CD14-positive monocyte (primary cell): Measurements from ENCODE around the gene SRSF7. TPM values are rescaled to one million over a fixed set of nuclear protein-coding genes. Genes with fewer than 3 reads are reported as not detected.
A peak's percentile ranks its signal among the peaks of the same experiment; 100 is the strongest.

Experiments used
- DNase-seq, 3 donors: peaks; one replicate each; pipeline ENCODE4 v3.0.0-alpha.2; 2011 to 2022
- H2AFZ ChIP-seq: 2 replicates; pipeline ENCODE4 v1.6.0; 2012; ENCODE audit warnings: mild to moderate bottlenecking, low read depth, low read length, inconsistent platforms; ENCODE audit not compliant: insufficient read depth, poor library complexity, severe bottlenecking
- H3K27ac ChIP-seq, 2 donors: 1 replicate in 1 of 2; 2 replicates in 1 of 2; pipeline ENCODE4 v1.5.1; 2012 to 2013; ENCODE audit warnings: low read length in 2 of 2, control low read depth in 1 of 2, inconsistent platforms in 1 of 2, low read depth in 1 of 2, mild to moderate bottlenecking in 1 of 2
- H3K27me3 ChIP-seq, 2 donors: one replicate each; pipeline versions ENCODE4 v1.6.0 to v1.6.1; 2011 to 2013; ENCODE audit warnings: low read length in 2 of 2; ENCODE audit not compliant: control insufficient read depth in 2 of 2, insufficient read depth in 2 of 2
- H3K36me3 ChIP-seq, 2 donors: replicated peaks in 1 of 2; 1 replicate in 1 of 2; 2 replicates in 1 of 2; pipeline versions ENCODE4 v1.5.1 to v1.6.1; 2012 to 2013; ENCODE audit warnings: low read length in 2 of 2, control low read depth in 1 of 2, inconsistent platforms in 1 of 2, mild to moderate bottlenecking in 1 of 2; ENCODE audit not compliant: insufficient read depth in 2 of 2, control insufficient read depth in 1 of 2
- H3K4me1 ChIP-seq, 2 donors: 1 replicate in 1 of 2; 2 replicates in 1 of 2; pipeline versions ENCODE4 v1.5.1 to v1.6.1; 2012 to 2013; ENCODE audit warnings: low read length in 2 of 2, control low read depth in 1 of 2, inconsistent platforms in 1 of 2, mild to moderate bottlenecking in 1 of 2, moderate library complexity in 1 of 2; ENCODE audit not compliant: insufficient read depth in 2 of 2, control insufficient read depth in 1 of 2
- H3K4me2 ChIP-seq: replicated peaks from 2 replicates; pipeline ENCODE3; 2012; ENCODE audit warnings: low read length, moderate library complexity, mild to moderate bottlenecking; ENCODE audit not compliant: poor library complexity, severe bottlenecking; ENCODE audit errors: extremely low read depth
- H3K4me3 ChIP-seq, 3 experiments: fragments of 200-600 bp in 1 of 3; sonication (generic) in 1 of 3; replicated peaks in 1 of 3; 1 replicate in 2 of 3; 2 replicates in 1 of 3; pipeline ENCODE4 v1.5.1; 2011 to 2013; ENCODE audit warnings: low read length in 3 of 3, mild to moderate bottlenecking in 3 of 3, control low read depth in 2 of 3, low read depth in 2 of 3, inconsistent platforms in 1 of 3, moderate library complexity in 1 of 3
- H3K79me2 ChIP-seq: 2 replicates; pipeline ENCODE4 v1.6.0; 2012; ENCODE audit warnings: mild to moderate bottlenecking, control low read depth, inconsistent platforms, low read length, moderate library complexity; ENCODE audit not compliant: insufficient read depth
- H3K9ac ChIP-seq: 2 replicates; pipeline ENCODE4 v1.6.0; 2017; ENCODE audit warnings: low read length, mild to moderate bottlenecking; ENCODE audit not compliant: insufficient read depth, poor library complexity, severe bottlenecking
- H3K9me3 ChIP-seq, 2 donors: replicated peaks in 1 of 2; 1 replicate in 1 of 2; 2 replicates in 1 of 2; pipeline versions ENCODE4 v1.5.1 to v1.6.1; 2012 to 2013; ENCODE audit warnings: low read length in 2 of 2, control low read depth in 1 of 2; ENCODE audit not compliant: control insufficient read depth in 1 of 2, insufficient read depth in 1 of 2
- H4K20me1 ChIP-seq: 2 replicates; pipeline ENCODE4 v1.6.0; 2012; ENCODE audit warnings: mild to moderate bottlenecking, low read length, control low read depth, moderate library complexity; ENCODE audit not compliant: insufficient read depth
- H3K27ac Mint-ChIP-seq, 7 donors: one replicate each; pipeline ENCODE4 v1.8.0; 2020; ENCODE audit warnings: mild to moderate bottlenecking in 7 of 7, mixed read lengths in 7 of 7, moderate library complexity in 6 of 7, inconsistent platforms in 2 of 7
- H3K27me3 Mint-ChIP-seq, 3 donors: one replicate each; pipeline ENCODE4 v1.8.0; 2021 to 2022; ENCODE audit warnings: low read depth in 3 of 3, mild to moderate bottlenecking in 3 of 3, mixed read lengths in 3 of 3, moderate library complexity in 3 of 3, inconsistent platforms in 1 of 3
- H3K36me3 Mint-ChIP-seq, 2 donors: one replicate each; pipeline ENCODE4 v1.8.0; 2020; ENCODE audit warnings: mixed read lengths in 2 of 2, inconsistent platforms in 1 of 2, mild to moderate bottlenecking in 1 of 2
- H3K4me1 Mint-ChIP-seq: one replicate; pipeline ENCODE4 v1.8.0; 2020; ENCODE audit warnings: mild to moderate bottlenecking, mixed read lengths
- H3K4me3 Mint-ChIP-seq, 2 donors: one replicate each; pipeline ENCODE4 v1.8.0; 2020; ENCODE audit warnings: mild to moderate bottlenecking in 2 of 2, mixed read lengths in 2 of 2, moderate library complexity in 1 of 2
- H3K9me3 Mint-ChIP-seq, 7 donors: one replicate each; pipeline ENCODE4 v1.8.0; 2020 to 2022; ENCODE audit warnings: mixed read lengths in 7 of 7, mild to moderate bottlenecking in 6 of 7, moderate library complexity in 6 of 7, inconsistent platforms in 2 of 7
- CTCF ChIP-seq: fragments of 200-600 bp; IDR thresholded peaks from one replicate; pipeline ENCODE4 v1.8.0; 2022; ENCODE audit warnings: antibody characterized with exemption, mild to moderate bottlenecking
- WGBS: methylation state at CpG from one replicate; pipeline ENCODE4 v1.1.5; 2013; ENCODE audit warnings: missing lambda C conversion rate; ENCODE audit not compliant: insufficient coverage; 5-methylcytosine and 5-hydroxymethylcytosine counted together
- intact Hi-C, 2 donors: fragments of 100-400 bp; cut with micrococcal nuclease; formaldehyde crosslinking; loops; one replicate each; pipeline versions ENCODE4 v1.15.0 to v1.15.1; 2023
- polyA plus RNA-seq, 3 donors: library from polyadenylated mRNA; depleted of rRNA in 1 of 3; unstranded in 2 of 3; stranded (reverse) in 1 of 3; fragments of 300-500 nt in 2 of 3; fragments of >200 nt in 1 of 3; fragmentation: Illumina TruSeq in 2 of 3; gene quantifications; 1 replicate in 2 of 3; 2 replicates in 1 of 3; pipeline ENCODE4 v1.2.3, GENCODE V29; 2012 to 2021

Gene SRSF7
- polyA plus RNA-seq, 3 donors: 226 to 299 (median 246) TPM

- no peak overlapping the region for H3K9ac ChIP-seq
- H3K9me3 Mint-ChIP-seq: peaks cover 0 to 3% (median 0%) of the 10 kb centered on the region in 7 donors
- H3K27ac ChIP-seq: no peak overlapping the region
- H3K36me3 ChIP-seq: peaks cover 0 to 6% of the 10 kb centered on the region in 2 donors
- no peak overlapping the region for H3K4me3 Mint-ChIP-seq
- no peak for TF ChIP-seq CTCF
- DNase-seq: no peak
- no peaks in the 10 kb centered on the region for H3K9me3 ChIP-seq
- no peak overlapping the region for H3K4me3 ChIP-seq
- H3K4me2 ChIP-seq: no peak overlapping the region
- H4K20me1 ChIP-seq: no peaks in the 10 kb centered on the region
- H3K79me2 ChIP-seq: no peaks in the 10 kb centered on the region
- H2AFZ ChIP-seq: no peak overlapping the region
- H3K4me1 ChIP-seq: peaks cover 17% of the 10 kb centered on the region in 2 donors
- peaks cover 0 to 3% (median 3%) of the 10 kb centered on the region in 3 donors for H3K27me3 Mint-ChIP-seq
- H3K36me3 Mint-ChIP-seq: peaks cover 12 to 16% of the 10 kb centered on the region in 2 donors
- peaks cover 19% of the 10 kb centered on the region for H3K4me1 Mint-ChIP-seq
- H3K27me3 ChIP-seq: no peaks in the 10 kb centered on the region
- H3K27ac Mint-ChIP-seq: peak overlapping the region in 1 of 7 donors; percentile 54
- WGBS: 56% methylated on average over 3 of the region's 3 CpGs
- intact Hi-C loops: no loop called here
These were observed 37.8 kb downstream of the SRSF7 start for GRCh38 chr2:38713338-38713737.

- peaks cover 0 to 3% (median 0%) of the 10 kb centered on the region in 7 donors for H3K9me3 Mint-ChIP-seq
- peaks cover 19% of the 10 kb centered on the region for H3K4me1 Mint-ChIP-seq
- no peak for DNase-seq
- H3K27me3 ChIP-seq: no peaks in the 10 kb centered on the region
- H3K4me2 ChIP-seq: no peak overlapping the region
- no peak overlapping the region for H3K27ac Mint-ChIP-seq
- peaks cover 0 to 6% of the 10 kb centered on the region in 2 donors for H3K36me3 ChIP-seq
- H2AFZ ChIP-seq: no peak overlapping the region
- H3K4me3 Mint-ChIP-seq: no peak overlapping the region
- no peaks in the 10 kb centered on the region for H3K79me2 ChIP-seq
- H3K27ac ChIP-seq: no peak overlapping the region
- H3K4me1 ChIP-seq: peaks cover 17% of the 10 kb centered on the region in 2 donors
- no peak overlapping the region for H3K4me3 ChIP-seq
- no peaks in the 10 kb centered on the region for H3K9me3 ChIP-seq
- no peaks in the 10 kb centered on the region for H4K20me1 ChIP-seq
- 80% methylated on average over 3 of the region's 4 CpGs for WGBS
- intact Hi-C loops: no loop called here
- H3K27me3 Mint-ChIP-seq: peaks cover 0 to 3% (median 3%) of the 10 kb centered on the region in 3 donors
- H3K36me3 Mint-ChIP-seq: peaks cover 12 to 16% of the 10 kb centered on the region in 2 donors
- H3K9ac ChIP-seq: no peak overlapping the region
- no peak for TF ChIP-seq CTCF
These were observed 38.3 kb downstream of the SRSF7 start for GRCh38 chr2:38712871-38713270.
